Spleen (tissue), 7 donors: ENCODE data around the gene MT1B.

ENCODE experiments used
- POLR2A ChIP-seq, 3 donors: fragments of 450-650 bp; IDR thresholded peaks; one replicate each; pipeline ENCODE4 v1.5.1; 2017; ENCODE audit warnings: antibody characterized with exemption in 3 of 3, mild to moderate bottlenecking in 1 of 3
- POLR2AphosphoS5 ChIP-seq, 3 donors: sonication (generic); formaldehyde crosslinking; IDR thresholded peaks; one replicate each; pipeline ENCODE4 v1.5.1; 2017; ENCODE audit warnings: antibody characterized with exemption in 3 of 3
- TF ChIP-seq, protein P1 (sequence below), 11 experiments: fragments of 200-600 bp in 7 of 11; fragments of 450-650 bp in 4 of 11; sonication (generic) in 4 of 11; IDR thresholded peaks in 8 of 11; conservative IDR thresholded peaks in 3 of 11; 1 replicate in 7 of 11; 2 replicates in 4 of 11; pipeline versions ENCODE4 v1.4.0 to v1.8.0; 2016 to 2021; ENCODE audit warnings: antibody characterized with exemption in 11 of 11, inconsistent platforms in 4 of 11, mild to moderate bottlenecking in 1 of 11
- donor health status: DM: no; HTN: no; CAD: no; lungs with moderate emphysema.
- donor health status: DM: no; HTN: no; CAD: no.
- donor health status: DM: no; HTN: no; CAD: no.

DNA sequence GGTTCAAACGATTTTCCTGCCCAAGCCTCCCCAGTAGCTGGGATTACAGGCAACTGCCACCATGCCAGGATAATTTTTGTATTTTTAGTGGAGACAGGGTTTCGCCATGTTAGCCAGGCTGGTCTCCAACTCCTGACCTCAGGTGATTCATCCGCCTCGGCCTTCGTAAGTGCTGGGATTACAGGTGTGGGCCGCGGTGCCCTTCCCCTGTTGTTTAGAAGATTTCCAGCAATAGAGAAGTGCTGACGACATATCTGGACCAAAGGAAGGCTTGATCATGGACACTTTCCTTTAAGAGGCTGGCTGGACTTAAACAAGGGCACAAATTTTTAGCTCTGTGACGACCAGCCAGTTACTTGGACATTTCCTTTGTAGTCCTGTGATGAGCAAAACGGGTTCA, 20.5 kb upstream of the MT1B start:
- TF ChIP-seq, protein P1, sequence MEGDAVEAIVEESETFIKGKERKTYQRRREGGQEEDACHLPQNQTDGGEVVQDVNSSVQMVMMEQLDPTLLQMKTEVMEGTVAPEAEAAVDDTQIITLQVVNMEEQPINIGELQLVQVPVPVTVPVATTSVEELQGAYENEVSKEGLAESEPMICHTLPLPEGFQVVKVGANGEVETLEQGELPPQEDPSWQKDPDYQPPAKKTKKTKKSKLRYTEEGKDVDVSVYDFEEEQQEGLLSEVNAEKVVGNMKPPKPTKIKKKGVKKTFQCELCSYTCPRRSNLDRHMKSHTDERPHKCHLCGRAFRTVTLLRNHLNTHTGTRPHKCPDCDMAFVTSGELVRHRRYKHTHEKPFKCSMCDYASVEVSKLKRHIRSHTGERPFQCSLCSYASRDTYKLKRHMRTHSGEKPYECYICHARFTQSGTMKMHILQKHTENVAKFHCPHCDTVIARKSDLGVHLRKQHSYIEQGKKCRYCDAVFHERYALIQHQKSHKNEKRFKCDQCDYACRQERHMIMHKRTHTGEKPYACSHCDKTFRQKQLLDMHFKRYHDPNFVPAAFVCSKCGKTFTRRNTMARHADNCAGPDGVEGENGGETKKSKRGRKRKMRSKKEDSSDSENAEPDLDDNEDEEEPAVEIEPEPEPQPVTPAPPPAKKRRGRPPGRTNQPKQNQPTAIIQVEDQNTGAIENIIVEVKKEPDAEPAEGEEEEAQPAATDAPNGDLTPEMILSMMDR (IDR thresholded peaks at IDR 0.05 in 8 of 11, conservative IDR thresholded peaks at IDR 0.05 in 3 of 11) = no peak
- no peak for TF ChIP-seq POLR2AphosphoS5 (IDR thresholded peaks at IDR 0.05)
- TF ChIP-seq POLR2A (IDR thresholded peaks at IDR 0.05) = no peak
